HCT116 (cell line): Measurements from ENCODE around the gene OSBPL5. TPM values are rescaled to one million over a fixed set of nuclear protein-coding genes. Genes with fewer than 3 reads are reported as not detected.
A peak's percentile ranks its signal among the peaks of the same experiment; 100 is the strongest.

Experiments used
- ATAC-seq: fragments of 200-7000 bp; cut with Tn5 transposase; 2 replicates; pipeline ENCODE4 v1.9.1; 2020; ENCODE audit warnings: mild to moderate bottlenecking, moderate library complexity
- BruUV-seq: library from RNA; stranded (reverse); fragments of 400-500 nt; replicated peaks from 2 replicates; lab custom pipeline; 2021; lab: Mats Ljungman, UMichigan
- CTCF ChIA-PET: fragments of 300-600 bp; sonication (Branson Sonifier 250); formaldehyde crosslinking; loops from one replicate; lab custom pipeline; 2021; ENCODE audit warnings: antibody characterized with exemption; lab: Charles Lee
- POLR2A ChIA-PET: fragments of 300-600, 350-600 bp; sonication (Branson Sonifier 250); formaldehyde crosslinking; loops from one replicate; lab custom pipeline; 2021; ENCODE audit warnings: antibody characterized with exemption; lab: Charles Lee
- RAD21 ChIA-PET, 2 experiments: fragments of 300-600 bp; sonication (Branson Sonifier 250); formaldehyde crosslinking; loops; one replicate each; lab custom pipeline; 2023; ENCODE audit warnings: low total read pairs in 2 of 2; ENCODE audit not compliant: uncharacterized antibody in 2 of 2, unreplicated experiment in 2 of 2, low non-redundant PET in 1 of 2; lab: Charles Lee
- DNase-seq: peaks from one replicate; pipeline ENCODE4 v3.0.0-alpha.2; 2010; ENCODE audit warnings: low read depth, low spot score
- H2AFZ ChIP-seq: fragments of 200-600 bp; shearing (Covaris generic), sonication (generic); 2 replicates; pipeline ENCODE4 v1.6.1; 2017; ENCODE audit warnings: low read depth, mixed run types, mixed read lengths, antibody characterized with exemption, low read length; ENCODE audit not compliant: poor library complexity, severe bottlenecking
- H3K27ac ChIP-seq: 2 replicates; pipeline ENCODE4 v1.5.1; 2012; ENCODE audit warnings: low read depth, low read length
- H3K27me3 ChIP-seq: fragments of 200-600 bp; sonication (generic); 2 replicates; pipeline ENCODE4 v1.6.1; 2016; ENCODE audit warnings: mixed run types, low read length, mixed read lengths; ENCODE audit not compliant: insufficient read depth
- H3K36me3 ChIP-seq, 2 experiments: fragments of 200-500 bp in 1 of 2; fragments of 200-600 bp in 1 of 2; sonication (Bioruptor generic) in 1 of 2; sonication (generic) in 1 of 2; 2 replicates each; pipeline versions ENCODE4 v1.5.1 to v1.6.1; 2014 to 2016; ENCODE audit warnings: low read length in 2 of 2, inconsistent platforms in 1 of 2, mixed read lengths in 1 of 2, mixed run types in 1 of 2; ENCODE audit not compliant: insufficient read depth in 2 of 2, control insufficient read depth in 1 of 2
- H3K4me1 ChIP-seq, 2 experiments: fragments of 200-600 bp in 1 of 2; sonication (generic) in 1 of 2; 2 replicates each; pipeline versions ENCODE4 v1.5.1 to v1.6.1; 2012 to 2017; ENCODE audit warnings: low read length in 2 of 2, inconsistent platforms in 1 of 2, mild to moderate bottlenecking in 1 of 2, mixed read lengths in 1 of 2, mixed run types in 1 of 2, moderate library complexity in 1 of 2; ENCODE audit not compliant: insufficient read depth in 2 of 2, control insufficient read depth in 1 of 2
- H3K4me2 ChIP-seq: fragments of 200-600 bp; sonication (generic); 2 replicates; pipeline ENCODE4 v1.6.1; 2017; ENCODE audit warnings: mixed run types, low read length, mixed read lengths
- H3K4me3 ChIP-seq, 2 experiments: fragments of 200-600 bp in 1 of 2; sonication (generic) in 1 of 2; replicated peaks in 1 of 2; 2 replicates each; pipeline ENCODE4 v1.5.1; 2011 to 2016; ENCODE audit warnings: low read length in 2 of 2, control low read depth in 1 of 2, low read depth in 1 of 2, mild to moderate bottlenecking in 1 of 2, mixed read lengths in 1 of 2, mixed run types in 1 of 2
- H3K79me2 ChIP-seq: fragments of 200-600 bp; sonication (generic); 2 replicates; pipeline ENCODE4 v1.6.1; 2017; ENCODE audit warnings: mild to moderate bottlenecking, mixed run types, low read length, moderate library complexity, mixed read lengths; ENCODE audit not compliant: insufficient read depth
- H3K9ac ChIP-seq: fragments of 200-600 bp; sonication (generic); 2 replicates; pipeline ENCODE4 v1.6.1; 2016; ENCODE audit warnings: low read length, mixed read lengths
- H3K9me2 ChIP-seq: fragments of 200-600 bp; sonication (generic), shearing (Covaris generic); 2 replicates; pipeline ENCODE4 v1.6.1; 2017; ENCODE audit warnings: mixed run types, mild to moderate bottlenecking, moderate library complexity; ENCODE audit not compliant: insufficient read depth
- H3K9me3 ChIP-seq, 2 experiments: fragments of 200-500 bp in 1 of 2; fragments of 200-600 bp in 1 of 2; sonication (Bioruptor generic) in 1 of 2; sonication (generic) in 1 of 2; 2 replicates each; pipeline ENCODE4 v1.6.1; 2014 to 2017; ENCODE audit warnings: low read length in 2 of 2, mixed read lengths in 2 of 2, inconsistent platforms in 1 of 2, low read depth in 1 of 2, mild to moderate bottlenecking in 1 of 2, mixed run types in 1 of 2, moderate library complexity in 1 of 2; ENCODE audit not compliant: control insufficient read depth in 1 of 2, insufficient read depth in 1 of 2
- H4K20me1 ChIP-seq: fragments of 200-600 bp; sonication (generic), shearing (Covaris generic); 2 replicates; pipeline ENCODE4 v1.6.1; 2017; ENCODE audit warnings: mixed run types, mild to moderate bottlenecking, moderate library complexity; ENCODE audit not compliant: insufficient read depth
- CEBPB ChIP-seq: IDR thresholded peaks from 2 replicates; pipeline ENCODE4 v1.6.1; 2012; ENCODE audit warnings: low read depth
- ELF1 ChIP-seq: IDR thresholded peaks from 2 replicates; pipeline ENCODE4 v1.6.1; 2012; ENCODE audit warnings: low read depth, borderline replicate concordance
- POLR2AphosphoS5 ChIP-seq: IDR thresholded peaks from 2 replicates; pipeline ENCODE4 v1.6.1; 2011; ENCODE audit warnings: mild to moderate bottlenecking, low read depth, low read length, moderate library complexity
- SIN3A ChIP-seq: IDR thresholded peaks from 2 replicates; pipeline ENCODE4 v1.6.1; 2012; ENCODE audit warnings: low read depth
- SP1 ChIP-seq: IDR thresholded peaks from 2 replicates; pipeline ENCODE4 v1.6.1; 2012; ENCODE audit warnings: low read depth
- SRF ChIP-seq: IDR thresholded peaks from 2 replicates; pipeline ENCODE4 v1.6.1; 2012; ENCODE audit warnings: low read depth
- YY1 ChIP-seq: IDR thresholded peaks from 2 replicates; pipeline ENCODE4 v1.6.1; 2011; ENCODE audit warnings: low read length, low read depth, moderate library complexity, mild to moderate bottlenecking; ENCODE audit not compliant: insufficient replicate concordance; ENCODE audit errors: extremely low read depth
- ZNF274 ChIP-seq: fragments of 200-500 bp; sonication (Bioruptor generic); IDR thresholded peaks from 2 replicates; pipeline ENCODE4 v1.6.1; 2014; ENCODE audit warnings: mild to moderate bottlenecking, low read depth, low read length, inconsistent platforms
- intact Hi-C: fragments of 100-400 bp; cut with micrococcal nuclease; formaldehyde crosslinking; loops from 2 replicates; pipeline ENCODE4 v1.10.0; 2022
- total RNA-seq: library from RNA; stranded (reverse); gene quantifications from one replicate; pipeline ENCODE4 v1.2.1, GENCODE V29; 2021; ENCODE audit not compliant: unreplicated experiment
- TF ChIP-seq, protein P1 (sequence below): IDR thresholded peaks from 2 replicates; pipeline ENCODE4 v1.6.1; 2012; ENCODE audit warnings: low read depth

Gene OSBPL5
- total RNA-seq, 1 experiment from 2014 or later, result 44.2 TPM

- BruUV-seq, result no TSS peak
- TF ChIP-seq ELF1, result no peak
- TF ChIP-seq CEBPB, result no peak
- TF ChIP-seq, all 23 proteins: peak for 0
- H3K4me3 ChIP-seq, result no peak overlapping the region
- no peak overlapping the region for H3K4me2 ChIP-seq
- no peak overlapping the region for H3K9ac ChIP-seq
- no peaks in the 10 kb centered on the region for H4K20me1 ChIP-seq
- ChIA-PET RAD21 (no interaction called here), POLR2A (no interaction called here), CTCF (no interaction called here)
- H3K27ac ChIP-seq, result no peak overlapping the region
- DNase-seq (no peak), ATAC-seq (no peak)
- peaks cover 0 to 2% of the 10 kb centered on the region in 2 experiments; a peak in 1 of 4 replicates for H3K36me3 ChIP-seq
- H3K4me1 ChIP-seq, result peaks cover 22 to 51% of the 10 kb centered on the region in 2 experiments
- H2AFZ ChIP-seq, result no peak overlapping the region
- no peaks in the 10 kb centered on the region for H3K9me2 ChIP-seq
- peaks cover 26% of the 10 kb centered on the region for H3K79me2 ChIP-seq
- no peaks in the 10 kb centered on the region for H3K27me3 ChIP-seq
- intact Hi-C loops, result no loop called here
- H3K9me3 ChIP-seq, result no peaks in the 10 kb centered on the region
These were observed 37.3 kb downstream of the OSBPL5 start for GRCh38 chr11:3127706-3128355.

DNA sequence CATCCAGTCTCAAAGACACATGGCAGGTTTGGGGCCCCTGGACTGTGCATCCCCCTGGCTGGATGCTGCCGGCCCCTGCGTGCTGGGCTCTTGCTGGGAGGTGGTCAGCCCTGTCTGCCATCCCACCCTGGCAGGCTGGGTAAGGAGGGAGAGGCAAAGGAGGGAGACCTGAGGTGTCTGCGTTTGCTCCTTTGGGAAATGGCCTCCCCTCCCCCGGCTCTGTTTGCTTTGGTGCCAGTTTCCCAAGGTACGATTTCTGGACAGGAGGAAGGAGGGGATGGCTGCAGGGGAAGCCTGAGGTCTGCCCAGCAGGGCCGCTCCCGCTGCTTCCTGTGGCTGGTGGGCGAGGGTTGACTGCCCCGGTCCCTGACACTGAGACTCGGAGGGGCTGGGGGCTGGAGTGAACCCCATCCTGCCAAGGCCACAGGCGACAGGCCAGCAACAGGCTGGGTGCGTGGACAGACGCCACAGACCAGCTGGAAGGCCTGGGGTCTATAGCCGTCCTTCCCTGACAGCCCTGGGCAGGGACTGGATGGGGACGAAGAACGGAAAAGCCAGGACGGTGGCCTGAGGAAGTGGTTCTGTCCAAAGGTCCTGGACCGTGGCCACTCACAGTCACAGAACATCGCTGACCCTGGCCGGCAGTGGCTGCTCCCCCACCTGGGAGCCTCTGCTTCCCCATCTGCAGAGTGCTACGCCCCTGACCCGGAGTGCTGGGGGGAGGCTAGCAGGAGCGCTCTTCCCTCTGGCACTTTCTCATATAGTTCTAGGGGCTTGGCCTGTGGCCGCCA, 38.0 kb downstream of the OSBPL5 start:
- CTCF ChIA-PET, result no interaction called here
- no peaks in the 10 kb centered on the region for H3K27me3 ChIP-seq
- H3K9me3 ChIP-seq, result no peaks in the 10 kb centered on the region
- no peaks in the 10 kb centered on the region for H3K9me2 ChIP-seq
- H2AFZ ChIP-seq, result no peak overlapping the region
- peaks cover under 1 to 2% of the 10 kb centered on the region in 2 experiments; a peak in 1 of 4 replicates for H3K36me3 ChIP-seq
- DNase-seq, result no peak
- peak overlapping the region; percentile 85 for H3K4me2 ChIP-seq
- H4K20me1 ChIP-seq, result no peaks in the 10 kb centered on the region
- peak overlapping the region; percentile 56 to 69 for H3K4me3 ChIP-seq
- peaks cover 22 to 51% of the 10 kb centered on the region in 2 experiments for H3K4me1 ChIP-seq
- peaks cover 26% of the 10 kb centered on the region for H3K79me2 ChIP-seq
- no peak; the same call in 1 of the 2 replicates for ATAC-seq
- no TSS peak for BruUV-seq
- intact Hi-C loops, result no loop called here
- H3K9ac ChIP-seq, result peak overlapping the region; percentile 70
- POLR2A ChIA-PET, result no interaction called here
- peak overlapping the region; percentile 88 for H3K27ac ChIP-seq
- RAD21 ChIA-PET, result no interaction called here
- TF ChIP-seq POLR2AphosphoS5, result no peak
- no peak for TF ChIP-seq YY1
- TF ChIP-seq SIN3A, result no peak
- TF ChIP-seq, protein P1, sequence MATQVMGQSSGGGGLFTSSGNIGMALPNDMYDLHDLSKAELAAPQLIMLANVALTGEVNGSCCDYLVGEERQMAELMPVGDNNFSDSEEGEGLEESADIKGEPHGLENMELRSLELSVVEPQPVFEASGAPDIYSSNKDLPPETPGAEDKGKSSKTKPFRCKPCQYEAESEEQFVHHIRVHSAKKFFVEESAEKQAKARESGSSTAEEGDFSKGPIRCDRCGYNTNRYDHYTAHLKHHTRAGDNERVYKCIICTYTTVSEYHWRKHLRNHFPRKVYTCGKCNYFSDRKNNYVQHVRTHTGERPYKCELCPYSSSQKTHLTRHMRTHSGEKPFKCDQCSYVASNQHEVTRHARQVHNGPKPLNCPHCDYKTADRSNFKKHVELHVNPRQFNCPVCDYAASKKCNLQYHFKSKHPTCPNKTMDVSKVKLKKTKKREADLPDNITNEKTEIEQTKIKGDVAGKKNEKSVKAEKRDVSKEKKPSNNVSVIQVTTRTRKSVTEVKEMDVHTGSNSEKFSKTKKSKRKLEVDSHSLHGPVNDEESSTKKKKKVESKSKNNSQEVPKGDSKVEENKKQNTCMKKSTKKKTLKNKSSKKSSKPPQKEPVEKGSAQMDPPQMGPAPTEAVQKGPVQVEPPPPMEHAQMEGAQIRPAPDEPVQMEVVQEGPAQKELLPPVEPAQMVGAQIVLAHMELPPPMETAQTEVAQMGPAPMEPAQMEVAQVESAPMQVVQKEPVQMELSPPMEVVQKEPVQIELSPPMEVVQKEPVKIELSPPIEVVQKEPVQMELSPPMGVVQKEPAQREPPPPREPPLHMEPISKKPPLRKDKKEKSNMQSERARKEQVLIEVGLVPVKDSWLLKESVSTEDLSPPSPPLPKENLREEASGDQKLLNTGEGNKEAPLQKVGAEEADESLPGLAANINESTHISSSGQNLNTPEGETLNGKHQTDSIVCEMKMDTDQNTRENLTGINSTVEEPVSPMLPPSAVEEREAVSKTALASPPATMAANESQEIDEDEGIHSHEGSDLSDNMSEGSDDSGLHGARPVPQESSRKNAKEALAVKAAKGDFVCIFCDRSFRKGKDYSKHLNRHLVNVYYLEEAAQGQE, result no peak
- no peak for TF ChIP-seq SRF
- TF ChIP-seq CEBPB, result no peak
- no peak for TF ChIP-seq SP1
- TF ChIP-seq ZNF274, result no peak
- TF ChIP-seq, all 23 proteins: peak for 0
